ENCODE data around the gene HGS. TPM values are rescaled to one million over a fixed set of nuclear protein-coding genes. Genes with fewer than 3 reads are reported as not detected.
A peak's percentile ranks its signal among the peaks of the same experiment; 100 is the strongest.

Gene HGS
- total RNA-seq, 1 donor from 2014 or later = 72.9 TPM

GRCh38 chr17:81656118-81656743 is 27.6 kb upstream of the HGS start, which contains the start of gene PDE6G:
TSS of gene PDE6G (minus strand) at chr17:81656542. CDS start at chr17:81653305, 3,237 bp downstream.
- intact Hi-C loops (cut with DNase I) = no loop called here
- H3K9me3 ChIP-seq = no peaks in the 10 kb centered on the region
- H3K36me3 ChIP-seq = no peaks in the 10 kb centered on the region
- no peaks in the 10 kb centered on the region for H3K4me1 ChIP-seq
- H3K27ac ChIP-seq = no peak within 1 kb of the TSS
- H3K27me3 ChIP-seq = no peaks in the 10 kb centered on the region
- no peak for TF ChIP-seq CTCF (IDR thresholded peaks at IDR 0.05)
- TF ChIP-seq POLR2A (IDR thresholded peaks at IDR 0.05) = no peak
- TF ChIP-seq POLR2AphosphoS5 (IDR thresholded peaks at IDR 0.05; ENCODE audit: insufficient read depth in 1 of 2, low read depth in 1 of 2) = no peak
- no peak for DNase-seq (ENCODE audit: extremely low spot score in 2 of 2)
- no peak within 1 kb of the TSS for H3K4me3 ChIP-seq

GRCh38 chr17:81656835-81657234 is 27.0 kb upstream of the HGS start:
- H3K27me3 ChIP-seq = no peaks in the 10 kb centered on the region
- no peak overlapping the region for H3K4me3 ChIP-seq
- no peaks in the 10 kb centered on the region for H3K36me3 ChIP-seq
- no peak for DNase-seq (ENCODE audit: extremely low spot score in 2 of 2)
- TF ChIP-seq POLR2A (IDR thresholded peaks at IDR 0.05) (no peak), POLR2AphosphoS5 (IDR thresholded peaks at IDR 0.05; ENCODE audit: insufficient read depth in 1 of 2, low read depth in 1 of 2) (no peak), CTCF (IDR thresholded peaks at IDR 0.05) (no peak)
- no peaks in the 10 kb centered on the region for H3K4me1 ChIP-seq
- no peaks in the 10 kb centered on the region for H3K9me3 ChIP-seq
- intact Hi-C loops (cut with DNase I) = no loop called here
- no peak overlapping the region for H3K27ac ChIP-seq

- no peak for DNase-seq (ENCODE audit: extremely low spot score in 2 of 2)
- H3K36me3 ChIP-seq = no peaks in the 10 kb centered on the region
- H3K27me3 ChIP-seq = no peaks in the 10 kb centered on the region
- no peak overlapping the region for H3K27ac ChIP-seq
- no peak overlapping the region for H3K4me3 ChIP-seq
- no peaks in the 10 kb centered on the region for H3K4me1 ChIP-seq
- no peaks in the 10 kb centered on the region for H3K9me3 ChIP-seq
- TF ChIP-seq CTCF (IDR thresholded peaks at IDR 0.05) (no peak), POLR2AphosphoS5 (IDR thresholded peaks at IDR 0.05; ENCODE audit: insufficient read depth in 1 of 2, low read depth in 1 of 2) (no peak), POLR2A (IDR thresholded peaks at IDR 0.05) (no peak)
- intact Hi-C loops (cut with DNase I) = no loop called here
Observed at GRCh38 chr17:81659038-81659437, 24.8 kb upstream of the HGS start.

GRCh38 chr17:81660441-81660840 is 23.4 kb upstream of the HGS start:
- no peaks in the 10 kb centered on the region for H3K27me3 ChIP-seq
- H3K4me1 ChIP-seq = peaks cover 10% of the 10 kb centered on the region
- TF ChIP-seq POLR2AphosphoS5 (IDR thresholded peaks at IDR 0.05; ENCODE audit: insufficient read depth in 1 of 2, low read depth in 1 of 2) (no peak), CTCF (IDR thresholded peaks at IDR 0.05) (no peak), POLR2A (IDR thresholded peaks at IDR 0.05) (no peak)
- intact Hi-C loops (cut with DNase I) = no loop called here
- no peaks in the 10 kb centered on the region for H3K36me3 ChIP-seq
- DNase-seq (ENCODE audit: extremely low spot score in 2 of 2) = no peak
- no peaks in the 10 kb centered on the region for H3K9me3 ChIP-seq
- no peak overlapping the region for H3K4me3 ChIP-seq
- H3K27ac ChIP-seq = peak overlapping the region; percentile 4

GRCh38 chr17:81662002-81662401 is 21.8 kb upstream of the HGS start:
- intact Hi-C loops (cut with DNase I) = no loop called here
- H3K4me3 ChIP-seq = no peak overlapping the region
- H3K27me3 ChIP-seq = no peaks in the 10 kb centered on the region
- H3K36me3 ChIP-seq = no peaks in the 10 kb centered on the region
- no peak for DNase-seq (ENCODE audit: extremely low spot score in 2 of 2)
- TF ChIP-seq POLR2A (IDR thresholded peaks at IDR 0.05) = no peak
- no peak for TF ChIP-seq POLR2AphosphoS5 (IDR thresholded peaks at IDR 0.05; ENCODE audit: insufficient read depth in 1 of 2, low read depth in 1 of 2)
- no peak for TF ChIP-seq CTCF (IDR thresholded peaks at IDR 0.05)
- no peak overlapping the region for H3K27ac ChIP-seq
- H3K9me3 ChIP-seq = no peaks in the 10 kb centered on the region
- H3K4me1 ChIP-seq = peaks cover 16% of the 10 kb centered on the region

Measured in vagina (tissue), 2 donors.